Esophagus squamous epithelium (tissue), 4 donors: ENCODE data around the gene DCAF10.

ENCODE experiments used
- POLR2A ChIP-seq, 4 donors: fragments of 450-650 bp; IDR thresholded peaks; one replicate each; pipeline ENCODE4 v1.6.1; 2017; ENCODE audit warnings: antibody characterized with exemption in 4 of 4, mild to moderate bottlenecking in 4 of 4, moderate library complexity in 3 of 4
- TF ChIP-seq, protein P1 (sequence below), 6 experiments: fragments of 450-650 bp in 4 of 6; fragments of 200-600 bp in 2 of 6; sonication (generic) in 2 of 6; IDR thresholded peaks; one replicate each; pipeline ENCODE4 v1.5.1; 2016 to 2019; ENCODE audit warnings: antibody characterized with exemption in 6 of 6, mild to moderate bottlenecking in 4 of 6, moderate library complexity in 4 of 6

GRCh38 chr9:37880916-37881479, 80.4 kb downstream of the DCAF10 start:
- TF ChIP-seq POLR2A (IDR thresholded peaks at IDR 0.05), result no peak
- TF ChIP-seq, protein P1, sequence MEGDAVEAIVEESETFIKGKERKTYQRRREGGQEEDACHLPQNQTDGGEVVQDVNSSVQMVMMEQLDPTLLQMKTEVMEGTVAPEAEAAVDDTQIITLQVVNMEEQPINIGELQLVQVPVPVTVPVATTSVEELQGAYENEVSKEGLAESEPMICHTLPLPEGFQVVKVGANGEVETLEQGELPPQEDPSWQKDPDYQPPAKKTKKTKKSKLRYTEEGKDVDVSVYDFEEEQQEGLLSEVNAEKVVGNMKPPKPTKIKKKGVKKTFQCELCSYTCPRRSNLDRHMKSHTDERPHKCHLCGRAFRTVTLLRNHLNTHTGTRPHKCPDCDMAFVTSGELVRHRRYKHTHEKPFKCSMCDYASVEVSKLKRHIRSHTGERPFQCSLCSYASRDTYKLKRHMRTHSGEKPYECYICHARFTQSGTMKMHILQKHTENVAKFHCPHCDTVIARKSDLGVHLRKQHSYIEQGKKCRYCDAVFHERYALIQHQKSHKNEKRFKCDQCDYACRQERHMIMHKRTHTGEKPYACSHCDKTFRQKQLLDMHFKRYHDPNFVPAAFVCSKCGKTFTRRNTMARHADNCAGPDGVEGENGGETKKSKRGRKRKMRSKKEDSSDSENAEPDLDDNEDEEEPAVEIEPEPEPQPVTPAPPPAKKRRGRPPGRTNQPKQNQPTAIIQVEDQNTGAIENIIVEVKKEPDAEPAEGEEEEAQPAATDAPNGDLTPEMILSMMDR (IDR thresholded peaks at IDR 0.05), result no peak
